ENCODE measurements around the gene TRMT6. TPM values are rescaled to one million over a fixed set of nuclear protein-coding genes. Genes with fewer than 3 reads are reported as not detected.
A peak's percentile ranks its signal among the peaks of the same experiment; 100 is the strongest.

Gene TRMT6
- total RNA-seq, 1 experiment from 2014 or later = 35.5 TPM

DNA sequence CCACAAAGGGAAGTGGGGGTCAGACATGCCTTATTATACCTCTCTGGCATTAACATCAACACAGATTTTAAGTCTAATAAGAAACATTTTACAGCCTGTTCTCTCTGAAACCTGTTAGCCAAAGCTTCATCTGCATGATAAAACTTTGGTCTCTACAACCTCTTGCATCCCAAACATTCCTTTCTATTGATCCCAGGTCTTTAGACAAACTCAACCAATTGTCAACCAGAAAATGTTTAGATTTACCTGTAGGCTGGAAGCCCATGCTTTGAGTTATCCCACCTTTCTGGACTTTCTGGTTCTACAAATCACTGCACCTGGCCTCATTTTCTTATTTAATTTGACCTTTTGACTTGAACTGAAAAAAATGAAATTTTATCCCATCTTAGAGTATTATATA lies 20.9 kb upstream of the TRMT6 start:
- Mint-ChIP-seq H3K9me3 (ENCODE audit: unreplicated experiment) (no peaks in the 10 kb centered on the region), H3K4me1 (ENCODE audit: low read depth, unreplicated experiment) (peaks cover 28% of the 10 kb centered on the region), H3K27me3 (ENCODE audit: insufficient read depth, unreplicated experiment) (no peaks in the 10 kb centered on the region), H3K4me3 (ENCODE audit: unreplicated experiment) (no peak overlapping the region), H3K36me3 (ENCODE audit: insufficient read depth, unreplicated experiment) (peaks cover 75% of the 10 kb centered on the region), H3K27ac (ENCODE audit: unreplicated experiment) (no peak overlapping the region)
- CTCF ChIA-PET = no interaction called here
- peak in 1 of 2 experiments; percentile 21 for DNase-seq
- intact Hi-C loops (cut with micrococcal nuclease; ENCODE audit: unreplicated experiment) = no loop called here
- POLR2A ChIA-PET = no interaction called here
- H3K4me3 ChIP-seq (ENCODE audit: low read depth, low read length) = no peak overlapping the region
- H3K27me3 ChIP-seq (replicated peaks; ENCODE audit: control insufficient read depth, insufficient read depth, low read length) = no peaks in the 10 kb centered on the region
- no TSS peak for BruUV-seq (replicated peaks)
- TF ChIP-seq, protein P1, sequence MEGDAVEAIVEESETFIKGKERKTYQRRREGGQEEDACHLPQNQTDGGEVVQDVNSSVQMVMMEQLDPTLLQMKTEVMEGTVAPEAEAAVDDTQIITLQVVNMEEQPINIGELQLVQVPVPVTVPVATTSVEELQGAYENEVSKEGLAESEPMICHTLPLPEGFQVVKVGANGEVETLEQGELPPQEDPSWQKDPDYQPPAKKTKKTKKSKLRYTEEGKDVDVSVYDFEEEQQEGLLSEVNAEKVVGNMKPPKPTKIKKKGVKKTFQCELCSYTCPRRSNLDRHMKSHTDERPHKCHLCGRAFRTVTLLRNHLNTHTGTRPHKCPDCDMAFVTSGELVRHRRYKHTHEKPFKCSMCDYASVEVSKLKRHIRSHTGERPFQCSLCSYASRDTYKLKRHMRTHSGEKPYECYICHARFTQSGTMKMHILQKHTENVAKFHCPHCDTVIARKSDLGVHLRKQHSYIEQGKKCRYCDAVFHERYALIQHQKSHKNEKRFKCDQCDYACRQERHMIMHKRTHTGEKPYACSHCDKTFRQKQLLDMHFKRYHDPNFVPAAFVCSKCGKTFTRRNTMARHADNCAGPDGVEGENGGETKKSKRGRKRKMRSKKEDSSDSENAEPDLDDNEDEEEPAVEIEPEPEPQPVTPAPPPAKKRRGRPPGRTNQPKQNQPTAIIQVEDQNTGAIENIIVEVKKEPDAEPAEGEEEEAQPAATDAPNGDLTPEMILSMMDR (IDR thresholded peaks at IDR 0.05; ENCODE audit: insufficient read depth in 1 of 2, low read depth in 1 of 2, low read length in 1 of 2, severe bottlenecking in 1 of 2, unreplicated experiment in 1 of 2) = no peak
- peaks cover 4% of the 10 kb centered on the region for H3K36me3 ChIP-seq (ENCODE audit: control insufficient read depth, insufficient read depth, low read length)
- H3K4me1 ChIP-seq = peaks cover 17% of the 10 kb centered on the region
- no peaks in the 10 kb centered on the region for H3K9me3 ChIP-seq

GRCh38 chr20:5970381-5970780 lies 20.0 kb upstream of the TRMT6 start:
- TF ChIP-seq, protein P1 (IDR thresholded peaks at IDR 0.05; ENCODE audit: insufficient read depth in 1 of 2, low read depth in 1 of 2, low read length in 1 of 2, severe bottlenecking in 1 of 2, unreplicated experiment in 1 of 2) = no peak
- no peaks in the 10 kb centered on the region for H3K27me3 Mint-ChIP-seq (ENCODE audit: insufficient read depth, unreplicated experiment)
- H3K36me3 Mint-ChIP-seq (ENCODE audit: insufficient read depth, unreplicated experiment) = peaks cover 77% of the 10 kb centered on the region

DNA sequence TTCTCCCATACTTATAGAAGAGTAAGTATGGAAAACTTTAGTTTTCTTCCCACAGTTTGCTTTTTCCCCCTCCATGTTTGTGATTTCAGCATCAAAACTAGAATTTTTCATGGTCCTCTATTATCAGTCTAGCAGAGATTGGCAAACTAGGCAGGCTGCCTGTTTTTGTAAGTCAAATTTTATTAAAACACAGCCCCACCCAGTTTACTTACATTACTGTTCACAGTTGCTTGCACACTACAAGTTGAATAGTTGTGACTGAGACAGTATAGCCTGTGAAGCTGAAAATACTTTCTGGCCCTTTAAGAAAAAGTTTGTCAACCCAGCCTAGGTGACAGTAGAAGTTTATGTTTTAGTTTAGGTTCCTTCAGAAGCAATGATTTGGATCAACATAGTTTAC lies 19.6 kb upstream of the TRMT6 start:
- POLR2A ChIA-PET = no interaction called here
- TF ChIP-seq, protein P1 (IDR thresholded peaks at IDR 0.05; ENCODE audit: insufficient read depth in 1 of 2, low read depth in 1 of 2, low read length in 1 of 2, severe bottlenecking in 1 of 2, unreplicated experiment in 1 of 2) = no peak
- peaks cover 17% of the 10 kb centered on the region for H3K4me1 ChIP-seq
- no TSS peak for BruUV-seq (replicated peaks)
- H3K27me3 Mint-ChIP-seq (ENCODE audit: insufficient read depth, unreplicated experiment) = no peaks in the 10 kb centered on the region
- peaks cover 4% of the 10 kb centered on the region for H3K36me3 ChIP-seq (ENCODE audit: control insufficient read depth, insufficient read depth, low read length)
- no peak overlapping the region for H3K4me3 Mint-ChIP-seq (ENCODE audit: unreplicated experiment)
- no peaks in the 10 kb centered on the region for H3K9me3 Mint-ChIP-seq (ENCODE audit: unreplicated experiment)
- H3K4me1 Mint-ChIP-seq (ENCODE audit: low read depth, unreplicated experiment) = peaks cover 27% of the 10 kb centered on the region
- H3K27ac Mint-ChIP-seq (ENCODE audit: unreplicated experiment) = peak overlapping the region; percentile 86
- no peaks in the 10 kb centered on the region for H3K9me3 ChIP-seq
- H3K27me3 ChIP-seq (replicated peaks; ENCODE audit: control insufficient read depth, insufficient read depth, low read length) = no peaks in the 10 kb centered on the region
- CTCF ChIA-PET = no interaction called here
- DNase-seq = no peak
- no peak overlapping the region for H3K4me3 ChIP-seq (ENCODE audit: low read depth, low read length)
- H3K36me3 Mint-ChIP-seq (ENCODE audit: insufficient read depth, unreplicated experiment) = peaks cover 77% of the 10 kb centered on the region
- intact Hi-C loops (cut with micrococcal nuclease; ENCODE audit: unreplicated experiment) = no loop called here

More at GRCh38 chr20:5970381-5970780, 20.0 kb upstream of the TRMT6 start:
- no peak for DNase-seq
- no TSS peak for BruUV-seq (replicated peaks)
- H3K27ac Mint-ChIP-seq (ENCODE audit: unreplicated experiment) = peak overlapping the region; percentile 86
- H3K4me1 ChIP-seq = peaks cover 17% of the 10 kb centered on the region
- no peak overlapping the region for H3K4me3 Mint-ChIP-seq (ENCODE audit: unreplicated experiment)
- ChIA-PET CTCF (no interaction called here), POLR2A (no interaction called here)
- intact Hi-C loops (cut with micrococcal nuclease; ENCODE audit: unreplicated experiment) = no loop called here
- no peak overlapping the region for H3K4me3 ChIP-seq (ENCODE audit: low read depth, low read length)
- peaks cover 27% of the 10 kb centered on the region for H3K4me1 Mint-ChIP-seq (ENCODE audit: low read depth, unreplicated experiment)
- no peaks in the 10 kb centered on the region for H3K27me3 ChIP-seq (replicated peaks; ENCODE audit: control insufficient read depth, insufficient read depth, low read length)
- H3K9me3 Mint-ChIP-seq (ENCODE audit: unreplicated experiment) = no peaks in the 10 kb centered on the region
- peaks cover 4% of the 10 kb centered on the region for H3K36me3 ChIP-seq (ENCODE audit: control insufficient read depth, insufficient read depth, low read length)
- H3K9me3 ChIP-seq = no peaks in the 10 kb centered on the region

Measured in Caco-2 (cell line).